ENCODE measurements around the gene ZNF497.

Gene ZNF497

DNA sequence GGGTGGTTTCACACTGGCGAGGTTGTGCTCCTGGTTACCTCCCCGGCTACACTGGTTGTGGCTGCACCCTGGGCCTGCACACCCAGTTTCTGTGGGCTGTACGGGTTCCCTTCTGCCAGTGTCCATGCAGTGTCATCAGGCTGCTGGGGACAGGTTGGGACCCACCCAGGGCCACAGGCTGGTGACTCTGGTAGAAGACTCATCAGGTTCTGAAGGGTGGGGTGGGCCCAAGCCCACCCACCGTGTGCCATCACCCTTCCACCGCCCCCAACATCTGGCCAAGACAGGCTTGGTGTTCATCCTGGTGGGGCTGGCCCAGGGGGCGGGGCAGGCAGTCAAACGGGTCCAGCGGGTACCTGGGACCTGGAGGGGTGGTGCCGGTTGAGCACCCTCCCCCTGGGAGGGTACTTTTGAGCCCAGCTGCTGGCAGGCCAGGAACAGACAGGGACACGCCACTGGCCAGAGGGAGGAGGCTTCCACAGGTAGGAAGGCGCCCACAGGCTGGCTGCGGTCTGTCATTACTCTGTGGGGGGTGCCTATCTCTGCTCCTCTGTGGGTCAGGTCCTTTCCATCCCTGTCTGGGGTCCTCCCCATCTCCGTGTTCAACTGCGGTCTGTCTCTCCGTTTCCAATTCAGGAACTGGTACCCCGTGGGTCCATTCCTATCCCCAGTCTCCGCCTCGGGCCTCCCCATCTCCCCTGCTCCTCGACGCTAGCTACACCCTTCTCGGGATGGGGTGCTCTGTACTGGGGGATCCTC, 32.8 kb upstream of the ZNF497 start, which contains the start of gene RNF225:
RNF225 (plus strand) TSS at position 437 of the 759 bp plus-strand sequence. CDS start 434 bp downstream, outside the sequence.
- no peaks in the 10 kb centered on the region for H4K20me1 ChIP-seq (ENCODE audit: insufficient read depth, low read length)
- no peaks in the 10 kb centered on the region; the same call in 1 of the 2 replicates for H3K36me3 ChIP-seq (replicated peaks; ENCODE audit: insufficient read depth, low read length)
- no peaks in the 10 kb centered on the region for H3F3A ChIP-seq (ENCODE audit: insufficient read depth, low read length)
- H3K9ac ChIP-seq (ENCODE audit: low read length), result no peak within 1 kb of the TSS
- H2AFZ ChIP-seq (ENCODE audit: low read length), result no peak within 1 kb of the TSS
- H3K4me1 ChIP-seq (ENCODE audit: low read length), result peaks cover 3% of the 10 kb centered on the region; the same call in 1 of the 2 replicates
- H3K4me2 ChIP-seq (ENCODE audit: low read depth, low read length), result no peak within 1 kb of the TSS
- H3K9me2 ChIP-seq (replicated peaks; ENCODE audit: insufficient read depth, low read length), result no peaks in the 10 kb centered on the region
- no peaks in the 10 kb centered on the region for H3K9me3 ChIP-seq (replicated peaks; ENCODE audit: insufficient read depth, low read length)
- peaks cover 14% of the 10 kb centered on the region for H3K79me2 ChIP-seq (ENCODE audit: low read length)
- H3K27me3 ChIP-seq (replicated peaks; ENCODE audit: insufficient read depth, low read length), result no peaks in the 10 kb centered on the region
- no peak for DNase-seq
- H3K4me3 ChIP-seq (ENCODE audit: low read length), result no peak within 1 kb of the TSS
- TF ChIP-seq, protein P1, sequence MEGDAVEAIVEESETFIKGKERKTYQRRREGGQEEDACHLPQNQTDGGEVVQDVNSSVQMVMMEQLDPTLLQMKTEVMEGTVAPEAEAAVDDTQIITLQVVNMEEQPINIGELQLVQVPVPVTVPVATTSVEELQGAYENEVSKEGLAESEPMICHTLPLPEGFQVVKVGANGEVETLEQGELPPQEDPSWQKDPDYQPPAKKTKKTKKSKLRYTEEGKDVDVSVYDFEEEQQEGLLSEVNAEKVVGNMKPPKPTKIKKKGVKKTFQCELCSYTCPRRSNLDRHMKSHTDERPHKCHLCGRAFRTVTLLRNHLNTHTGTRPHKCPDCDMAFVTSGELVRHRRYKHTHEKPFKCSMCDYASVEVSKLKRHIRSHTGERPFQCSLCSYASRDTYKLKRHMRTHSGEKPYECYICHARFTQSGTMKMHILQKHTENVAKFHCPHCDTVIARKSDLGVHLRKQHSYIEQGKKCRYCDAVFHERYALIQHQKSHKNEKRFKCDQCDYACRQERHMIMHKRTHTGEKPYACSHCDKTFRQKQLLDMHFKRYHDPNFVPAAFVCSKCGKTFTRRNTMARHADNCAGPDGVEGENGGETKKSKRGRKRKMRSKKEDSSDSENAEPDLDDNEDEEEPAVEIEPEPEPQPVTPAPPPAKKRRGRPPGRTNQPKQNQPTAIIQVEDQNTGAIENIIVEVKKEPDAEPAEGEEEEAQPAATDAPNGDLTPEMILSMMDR (IDR thresholded peaks at IDR 0.05; ENCODE audit: low read length), result no peak
- no peak for TF ChIP-seq EZH2 (optimal IDR thresholded peaks at IDR 0.05; ENCODE audit: low read depth, low read length)
- no peak for TF ChIP-seq EZH2phosphoT487 (IDR thresholded peaks at IDR 0.05; ENCODE audit: low read length)
- H3K27ac ChIP-seq (ENCODE audit: low read length), result no peak within 1 kb of the TSS

DNA sequence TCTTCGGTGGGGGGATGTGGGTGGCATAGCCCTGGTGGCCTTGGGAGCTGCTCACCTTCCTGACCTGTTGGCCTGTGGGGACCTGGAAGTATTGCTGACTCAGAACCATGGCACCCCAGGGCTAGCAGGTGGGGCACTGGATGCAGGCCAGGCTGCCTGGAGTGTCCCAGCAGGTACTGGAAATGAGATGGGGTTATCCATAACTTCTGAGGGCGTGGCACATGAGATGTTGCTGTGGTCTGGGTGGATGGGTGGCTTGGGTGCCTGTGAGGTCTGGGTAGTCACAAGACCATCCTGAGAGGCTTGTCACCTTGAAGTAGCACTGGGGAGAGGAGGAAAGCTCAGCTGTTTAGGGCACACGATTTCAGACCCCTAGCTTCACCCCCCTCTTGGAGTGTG, 32.3 kb upstream of the ZNF497 start:
- H3K36me3 ChIP-seq (replicated peaks; ENCODE audit: insufficient read depth, low read length), result no peaks in the 10 kb centered on the region; the same call in 1 of the 2 replicates
- no peaks in the 10 kb centered on the region for H3K9me3 ChIP-seq (replicated peaks; ENCODE audit: insufficient read depth, low read length)
- TF ChIP-seq EZH2 (optimal IDR thresholded peaks at IDR 0.05; ENCODE audit: low read depth, low read length) (no peak), EZH2phosphoT487 (IDR thresholded peaks at IDR 0.05; ENCODE audit: low read length) (no peak)
- TF ChIP-seq, protein P1 (IDR thresholded peaks at IDR 0.05; ENCODE audit: low read length), result no peak
- peaks cover 3% of the 10 kb centered on the region; the same call in 1 of the 2 replicates for H3K4me1 ChIP-seq (ENCODE audit: low read length)
- H3K9ac ChIP-seq (ENCODE audit: low read length), result no peak overlapping the region
- H4K20me1 ChIP-seq (ENCODE audit: insufficient read depth, low read length), result no peaks in the 10 kb centered on the region
- no peak overlapping the region for H3K4me3 ChIP-seq (ENCODE audit: low read length)
- peaks cover 14% of the 10 kb centered on the region for H3K79me2 ChIP-seq (ENCODE audit: low read length)
- no peaks in the 10 kb centered on the region for H3K27me3 ChIP-seq (replicated peaks; ENCODE audit: insufficient read depth, low read length)
- DNase-seq, result no peak
- no peaks in the 10 kb centered on the region for H3K9me2 ChIP-seq (replicated peaks; ENCODE audit: insufficient read depth, low read length)
- no peak overlapping the region for H3K4me2 ChIP-seq (ENCODE audit: low read depth, low read length)
- H3F3A ChIP-seq (ENCODE audit: insufficient read depth, low read length), result no peaks in the 10 kb centered on the region
- no peak overlapping the region for H3K27ac ChIP-seq (ENCODE audit: low read length)
- H2AFZ ChIP-seq (ENCODE audit: low read length), result no peak overlapping the region

DNA sequence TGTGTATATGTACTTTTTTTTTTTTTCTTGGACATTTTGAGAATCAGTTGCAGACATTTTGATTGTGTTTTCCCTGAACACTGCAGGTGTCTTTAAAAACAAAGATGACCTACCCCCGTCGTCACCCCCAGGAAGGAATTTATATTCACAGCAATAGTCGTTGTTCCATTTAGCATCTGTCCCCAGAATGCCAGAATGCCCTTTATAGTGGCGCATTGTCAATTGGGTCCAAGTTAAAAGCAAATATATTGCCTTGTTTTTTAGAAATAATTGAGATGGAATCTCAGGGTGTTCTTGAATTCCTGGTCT, 31.1 kb upstream of the ZNF497 start:
- H3K9me3 ChIP-seq (replicated peaks; ENCODE audit: insufficient read depth, low read length), result no peaks in the 10 kb centered on the region
- H3F3A ChIP-seq (ENCODE audit: insufficient read depth, low read length), result no peaks in the 10 kb centered on the region
- H3K79me2 ChIP-seq (ENCODE audit: low read length), result peaks cover 21% of the 10 kb centered on the region
- no peaks in the 10 kb centered on the region for H3K27me3 ChIP-seq (replicated peaks; ENCODE audit: insufficient read depth, low read length)
- no peak overlapping the region for H3K9ac ChIP-seq (ENCODE audit: low read length)
- H3K4me3 ChIP-seq (ENCODE audit: low read length), result no peak overlapping the region
- no peaks in the 10 kb centered on the region for H4K20me1 ChIP-seq (ENCODE audit: insufficient read depth, low read length)
- no peak overlapping the region for H3K4me2 ChIP-seq (ENCODE audit: low read depth, low read length)
- TF ChIP-seq EZH2 (optimal IDR thresholded peaks at IDR 0.05; ENCODE audit: low read depth, low read length) (no peak), EZH2phosphoT487 (IDR thresholded peaks at IDR 0.05; ENCODE audit: low read length) (no peak)
- TF ChIP-seq, protein P1 (IDR thresholded peaks at IDR 0.05; ENCODE audit: low read length), result no peak
- peaks cover 3% of the 10 kb centered on the region; the same call in 1 of the 2 replicates for H3K4me1 ChIP-seq (ENCODE audit: low read length)
- no peaks in the 10 kb centered on the region for H3K9me2 ChIP-seq (replicated peaks; ENCODE audit: insufficient read depth, low read length)
- peaks cover 3% of the 10 kb centered on the region; the same call in 1 of the 2 replicates for H3K36me3 ChIP-seq (replicated peaks; ENCODE audit: insufficient read depth, low read length)
- no peak for DNase-seq
- no peak overlapping the region for H2AFZ ChIP-seq (ENCODE audit: low read length)
- no peak overlapping the region for H3K27ac ChIP-seq (ENCODE audit: low read length)

Measured in MM.1S (cell line).